ENCODE results near the gene GAGE2A.

- TF ChIP-seq CTCF (IDR thresholded peaks at IDR 0.05) (no peak), POLR2A (IDR thresholded peaks at IDR 0.05) (no peak)
Observed at GRCh38 chrX:49644991-49645637, 55.8 kb downstream of the GAGE2A start.

All from testis (tissue), 2 donors.